Cardiac fibroblast (primary cell): ENCODE results near the gene ZC3H12C.
"Not testable (repeated sequence)": the region's sequence is repeated elsewhere in the genome, so short reads cannot be mapped to it uniquely, and the experiment has no call there.

Experiments
- DNase-seq, 2 donors: peaks; one replicate each; pipeline versions ENCODE4 v3.0.0 to v3.0.0-alpha.2; 2010; ENCODE audit warnings: low read depth in 2 of 2
- H3K4me3 ChIP-seq, 2 donors: replicated peaks in 1 of 2; 1 replicate in 1 of 2; 2 replicates in 1 of 2; pipeline ENCODE4 v1.5.1; 2011; ENCODE audit warnings: low read depth in 2 of 2, low read length in 2 of 2, mild to moderate bottlenecking in 2 of 2, moderate library complexity in 1 of 2
- CTCF ChIP-seq: IDR thresholded peaks from one replicate; pipeline ENCODE4 v1.5.1; 2011; ENCODE audit warnings: low read depth, mild to moderate bottlenecking, low read length, inconsistent platforms

Gene ZC3H12C

GRCh38 chr11:110207123-110207522 lies 113.9 kb downstream of the ZC3H12C start:
- no peak overlapping the region for H3K4me3 ChIP-seq
- TF ChIP-seq CTCF, result no peak
- no peak for DNase-seq

GRCh38 chr11:110208678-110209312 lies 115.6 kb downstream of the ZC3H12C start:
- DNase-seq, result not testable (repeated sequence)
- H3K4me3 ChIP-seq, result peak overlapping the region in 1 of 2 donors; percentile 10

GRCh38 chr11:110209313-110209694 lies 116.1 kb downstream of the ZC3H12C start:
- H3K4me3 ChIP-seq, DNase-seq: not testable (repeated sequence)

GRCh38 chr11:110217223-110217877 lies 124.2 kb downstream of the ZC3H12C start:
- no peak overlapping the region for H3K4me3 ChIP-seq

GRCh38 chr11:110217936-110218335 lies 124.7 kb downstream of the ZC3H12C start:
- no peak overlapping the region for H3K4me3 ChIP-seq
- no peak for DNase-seq
- no peak for TF ChIP-seq CTCF

More at GRCh38 chr11:110217223-110217877, 124.2 kb downstream of the ZC3H12C start:
- no peak for DNase-seq
- TF ChIP-seq CTCF, result no peak

GRCh38 chr11:110219006-110219785 lies 126.0 kb downstream of the ZC3H12C start:
- TF ChIP-seq CTCF, result no peak
- DNase-seq, result peak; percentile 38 to 66
- no peak overlapping the region for H3K4me3 ChIP-seq
